WTC11 (cell line): ENCODE results near the gene SLC38A10.

Experiments
- ATF3 ChIP-seq: sonication (generic); formaldehyde crosslinking; conservative IDR thresholded peaks from 2 replicates; pipeline ENCODE4 v1.8.1; 2022; ENCODE audit warnings: mild to moderate bottlenecking, missing genetic modification reagents
- CREB1 ChIP-seq: sonication (generic); formaldehyde crosslinking; IDR thresholded peaks from 2 replicates; pipeline ENCODE4 v1.8.0; 2023; ENCODE audit warnings: mild to moderate bottlenecking, missing genetic modification reagents
- CREM ChIP-seq: sonication (generic); formaldehyde crosslinking; IDR thresholded peaks from 2 replicates; pipeline ENCODE4 v1.8.1; 2022; ENCODE audit warnings: mild to moderate bottlenecking, missing genetic modification reagents, moderate library complexity
- CTCF ChIP-seq: fragments of 200-600 bp; IDR thresholded peaks from 2 replicates; pipeline ENCODE4 v1.8.0; 2022; ENCODE audit warnings: antibody characterized with exemption
- ESRRA ChIP-seq: sonication (generic); formaldehyde crosslinking; IDR thresholded peaks from 2 replicates; pipeline ENCODE4 v1.8.1; 2022; ENCODE audit warnings: mild to moderate bottlenecking, missing genetic modification reagents, borderline replicate concordance
- GTF2I ChIP-seq: fragments of 250-450 bp; sonication (Bioruptor Pico); conservative IDR thresholded peaks from 2 replicates; pipeline ENCODE4 v1.4.0; 2021; ENCODE audit warnings: mild to moderate bottlenecking
- HMGXB4 ChIP-seq: sonication (generic); formaldehyde crosslinking; IDR thresholded peaks from 2 replicates; pipeline ENCODE4 v1.8.1; 2023; ENCODE audit warnings: mild to moderate bottlenecking, moderate library complexity, missing genetic modification reagents
- IRF2 ChIP-seq: sonication (generic); formaldehyde crosslinking; IDR thresholded peaks from 2 replicates; pipeline ENCODE4 v1.8.0; 2022; ENCODE audit warnings: low read depth, missing genetic modification reagents, borderline replicate concordance
- JUN ChIP-seq: sonication (generic); formaldehyde crosslinking; IDR thresholded peaks from 2 replicates; pipeline ENCODE4 v1.8.0; 2023; ENCODE audit warnings: mild to moderate bottlenecking, missing genetic modification reagents
- SMAD3 ChIP-seq: sonication (generic); formaldehyde crosslinking; IDR thresholded peaks from 2 replicates; pipeline ENCODE4 v1.8.0; 2022; ENCODE audit warnings: missing genetic modification reagents, mild to moderate bottlenecking, borderline replicate concordance
- TEAD1 ChIP-seq: sonication (generic); formaldehyde crosslinking; IDR thresholded peaks from 2 replicates; pipeline ENCODE4 v1.8.0; 2022; ENCODE audit warnings: mild to moderate bottlenecking, missing genetic modification reagents
- USF1 ChIP-seq: sonication (generic); formaldehyde crosslinking; IDR thresholded peaks from 2 replicates; pipeline ENCODE4 v1.8.0; 2022; ENCODE audit warnings: mild to moderate bottlenecking, missing genetic modification reagents
- USF2 ChIP-seq: sonication (generic); formaldehyde crosslinking; IDR thresholded peaks from 2 replicates; pipeline ENCODE4 v1.8.1; 2023; ENCODE audit warnings: mild to moderate bottlenecking, missing genetic modification reagents, moderate library complexity

GRCh38 chr17:81218459-81218858 is 76.6 kb downstream of the SLC38A10 start:
- TF ChIP-seq CREB1 (CRISPR knock-in tag) (no peak), CTCF (no peak), USF2 (no peak), ATF3 (CRISPR knock-in tag) (no peak), USF1 (CRISPR knock-in tag) (no peak), TEAD1 (CRISPR knock-in tag) (no peak), ESRRA (CRISPR knock-in tag) (no peak), CREM (CRISPR knock-in tag) (no peak), JUN (CRISPR knock-in tag) (no peak), GTF2I (no peak), IRF2 (CRISPR knock-in tag) (no peak), HMGXB4 (no peak), SMAD3 (CRISPR knock-in tag) (no peak)
